Activated CD4-positive, alpha-beta T cell treated with anti-CD3 and anti-CD28 coated beads, Interleukin-2, amount 50 U/mL, for 24 hours (primary cell): ENCODE measurements around the gene EMC1.
"Not testable (repeated sequence)": the region's sequence is repeated elsewhere in the genome, so short reads cannot be mapped to it uniquely, and the experiment has no call there.

ENCODE experiments used
- DNase-seq, 2 donors: peaks; one replicate each; pipeline ENCODE4 v3.0.0-alpha.2; 2020; ENCODE audit warnings: low read depth in 1 of 2, low spot score in 1 of 2

EMC1 gene

DNA sequence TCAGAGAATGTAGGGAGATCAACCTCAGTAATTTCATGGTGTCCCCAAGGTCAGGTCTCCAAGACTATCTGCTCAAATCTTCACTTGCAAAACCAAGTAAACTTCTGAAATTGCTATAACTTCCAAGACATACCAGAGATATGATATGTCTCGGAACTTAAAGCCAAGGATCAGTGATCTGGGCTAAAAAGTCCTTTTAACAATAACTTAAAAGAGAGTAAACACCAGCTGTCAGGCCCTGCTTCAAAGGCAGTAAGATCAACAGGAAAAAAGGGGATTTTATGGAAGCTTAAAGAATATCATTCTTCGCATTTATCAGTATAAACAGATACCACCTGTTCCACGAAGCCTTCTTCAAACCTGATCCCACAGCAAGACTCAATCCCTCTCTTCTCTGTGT is 55.0 kb downstream of the EMC1 start:
- no peak for DNase-seq

GRCh38 chr1:19193004-19193403 is 58.3 kb downstream of the EMC1 start:
- no peak for DNase-seq

- DNase-seq, result no peak
Measured at GRCh38 chr1:19191811-19192210, 59.5 kb downstream of the EMC1 start.

DNA sequence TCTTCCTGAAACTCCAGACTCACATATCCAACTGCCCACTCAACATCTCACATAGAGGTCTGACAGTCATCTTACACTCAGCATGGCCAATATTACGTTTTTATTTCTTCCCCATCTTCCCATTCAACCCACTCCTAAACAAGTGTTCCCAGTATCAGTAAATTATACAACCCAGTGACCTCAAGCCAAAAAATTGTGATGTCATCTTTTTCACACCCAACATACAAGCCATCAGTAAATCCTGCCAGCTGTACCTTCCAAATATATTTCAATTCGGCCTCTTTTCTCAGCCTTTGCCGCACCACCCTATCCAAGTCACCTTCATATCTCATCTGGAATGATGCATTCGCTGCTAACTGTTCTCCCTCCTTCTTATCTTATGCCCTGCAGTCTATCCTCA is 60.9 kb downstream of the EMC1 start:
- DNase-seq, result no peak

DNA sequence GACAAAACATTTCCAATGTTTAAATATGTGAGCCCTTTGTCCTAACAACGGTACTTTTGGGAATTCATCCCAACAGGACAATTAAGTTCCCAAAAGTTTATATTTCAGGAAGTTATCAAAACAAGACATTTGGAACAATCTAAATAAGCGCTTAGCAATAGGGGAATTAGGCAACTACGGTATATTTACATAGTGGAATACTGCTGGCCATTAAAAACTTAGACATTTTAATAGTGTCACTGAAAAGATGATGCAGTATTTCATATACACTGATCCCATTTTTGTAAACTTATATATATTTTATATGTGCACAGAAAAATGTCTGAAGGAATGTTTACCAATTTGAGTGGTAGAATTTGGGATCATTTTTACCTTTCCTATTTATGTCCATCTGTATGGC is 62.1 kb downstream of the EMC1 start:
- DNase-seq, result no peak

GRCh38 chr1:19187852-19188251 is 63.5 kb downstream of the EMC1 start:
- no peak for DNase-seq

DNA sequence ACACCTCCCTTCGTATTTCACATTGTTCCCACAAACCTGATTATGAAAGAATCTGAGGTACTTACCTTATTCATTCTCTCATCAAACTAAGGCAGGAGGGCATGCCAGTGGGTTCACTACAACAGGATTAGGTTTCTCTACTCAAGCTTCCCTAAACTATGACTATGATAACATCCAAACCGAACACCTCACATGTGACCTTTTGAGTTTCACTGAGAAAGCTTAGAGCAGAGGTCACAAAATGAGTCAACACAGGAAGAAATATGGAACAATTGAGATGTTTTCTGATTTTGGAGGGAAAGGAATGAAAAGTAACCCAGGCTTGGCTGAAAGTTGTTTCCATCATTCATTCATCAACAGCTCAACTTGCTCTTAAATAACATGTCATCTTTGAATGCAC is 65.3 kb downstream of the EMC1 start:
- DNase-seq, result no peak

GRCh38 chr1:19182223-19182622 is 69.1 kb downstream of the EMC1 start:
- no peak for DNase-seq

- DNase-seq, result not testable (repeated sequence)
Measured at GRCh38 chr1:19180265-19180657, 71.1 kb downstream of the EMC1 start.

GRCh38 chr1:19179597-19180264 is 71.6 kb downstream of the EMC1 start:
- DNase-seq, result no peak

DNA sequence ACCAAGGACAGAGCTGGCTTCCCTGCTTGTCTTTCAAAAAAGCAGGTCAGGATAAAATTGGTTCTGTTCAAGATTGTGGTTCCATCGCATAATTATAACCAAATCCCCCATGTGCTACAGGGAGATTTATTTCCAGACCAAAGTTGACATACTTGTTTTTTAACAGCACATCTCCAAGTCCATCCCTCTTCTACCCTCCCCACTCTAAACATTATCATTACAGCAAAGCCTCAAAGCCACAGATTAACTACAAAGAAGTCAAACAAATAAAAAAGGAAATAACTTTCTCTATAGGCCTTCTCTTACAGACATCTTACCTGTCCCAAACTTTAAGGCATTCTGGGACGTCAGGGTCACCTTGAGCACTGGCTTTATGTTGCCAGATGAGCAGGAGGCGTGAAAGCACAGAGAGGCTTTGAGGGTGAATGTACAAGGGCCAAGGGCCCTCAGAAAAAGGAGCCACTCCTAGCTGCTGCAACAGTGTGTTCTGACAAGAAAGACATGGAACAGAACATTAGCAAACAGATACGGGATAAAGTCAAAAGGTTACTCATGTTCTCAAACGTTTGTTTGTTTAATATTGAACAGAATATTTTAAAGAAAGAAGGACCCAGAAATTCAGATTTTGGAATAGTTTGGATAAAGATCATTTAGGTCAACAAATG is 72.5 kb downstream of the EMC1 start:
- no peak for DNase-seq

GRCh38 chr1:19177811-19178210 is 73.5 kb downstream of the EMC1 start:
- no peak for DNase-seq

- no peak for DNase-seq
Measured at GRCh38 chr1:19169642-19170041, 81.7 kb downstream of the EMC1 start.

- DNase-seq, result no peak
Measured at GRCh38 chr1:19167140-19167539, 84.2 kb downstream of the EMC1 start.

- no peak for DNase-seq
Measured at GRCh38 chr1:19166066-19166465, 85.3 kb downstream of the EMC1 start.
